Measurements from ENCODE around the gene PSMC2.
"Not testable (repeated sequence)": the region's sequence is repeated elsewhere in the genome, so short reads cannot be mapped to it uniquely, and the experiment has no call there.

The PSMC2 gene

GRCh38 chr7:103379270-103379975 is 32.0 kb downstream of the PSMC2 start:
- no peak for DNase-seq (ENCODE audit: low read depth)

GRCh38 chr7:103380395-103381191 is 33.1 kb downstream of the PSMC2 start:
- no peak for DNase-seq (ENCODE audit: low read depth)

GRCh38 chr7:103381280-103382031 is 34.0 kb downstream of the PSMC2 start:
- DNase-seq (ENCODE audit: low read depth) = no peak

GRCh38 chr7:103382032-103382402 is 34.6 kb downstream of the PSMC2 start:
- DNase-seq (ENCODE audit: low read depth) = no peak

- no peak for DNase-seq (ENCODE audit: low read depth)
Observed at GRCh38 chr7:103387242-103387641, 39.8 kb downstream of the PSMC2 start.

- no peak for DNase-seq (ENCODE audit: low read depth)
Observed at GRCh38 chr7:103388469-103389140, 41.2 kb downstream of the PSMC2 start.

- no peak for DNase-seq (ENCODE audit: low read depth)
Observed at GRCh38 chr7:103389263-103389662, 41.8 kb downstream of the PSMC2 start.

- DNase-seq (ENCODE audit: low read depth) = no peak
Observed at GRCh38 chr7:103391150-103391549, 43.7 kb downstream of the PSMC2 start.

- DNase-seq (ENCODE audit: low read depth) = no peak
Observed at GRCh38 chr7:103391976-103392375, 44.5 kb downstream of the PSMC2 start.

GRCh38 chr7:103394566-103394965 is 47.1 kb downstream of the PSMC2 start:
- DNase-seq (ENCODE audit: low read depth) = no peak

GRCh38 chr7:103395071-103395470 is 47.6 kb downstream of the PSMC2 start:
- no peak for DNase-seq (ENCODE audit: low read depth)

- no peak for DNase-seq (ENCODE audit: low read depth)
Observed at GRCh38 chr7:103396471-103396870, 49.0 kb downstream of the PSMC2 start.

- DNase-seq (ENCODE audit: low read depth) = no peak
Observed at GRCh38 chr7:103398483-103399127, 51.2 kb downstream of the PSMC2 start.

GRCh38 chr7:103399687-103400086 is 52.2 kb downstream of the PSMC2 start:
- DNase-seq (ENCODE audit: low read depth) = not testable (repeated sequence)

- DNase-seq (ENCODE audit: low read depth) = not testable (repeated sequence)
Observed at GRCh38 chr7:103405789-103406613, 58.6 kb downstream of the PSMC2 start.

GRCh38 chr7:103412151-103412550 is 64.7 kb downstream of the PSMC2 start:
- DNase-seq (ENCODE audit: low read depth) = no peak

- DNase-seq (ENCODE audit: low read depth) = no peak
Observed at GRCh38 chr7:103413407-103413806, 66.0 kb downstream of the PSMC2 start.

GRCh38 chr7:103418241-103418640 is 70.8 kb downstream of the PSMC2 start:
- DNase-seq (ENCODE audit: low read depth) = no peak
